ENCODE measurements around the gene TPCN1. TPM values are rescaled to one million over a fixed set of nuclear protein-coding genes. Genes with fewer than 3 reads are reported as not detected.

Gene TPCN1
- total and polyA plus RNA-seq, 2 of the 13 experiments (the other 11 are each of a cell fraction or from before 2014, with no cell fraction given): 8.0 to 26.8 TPM

DNA sequence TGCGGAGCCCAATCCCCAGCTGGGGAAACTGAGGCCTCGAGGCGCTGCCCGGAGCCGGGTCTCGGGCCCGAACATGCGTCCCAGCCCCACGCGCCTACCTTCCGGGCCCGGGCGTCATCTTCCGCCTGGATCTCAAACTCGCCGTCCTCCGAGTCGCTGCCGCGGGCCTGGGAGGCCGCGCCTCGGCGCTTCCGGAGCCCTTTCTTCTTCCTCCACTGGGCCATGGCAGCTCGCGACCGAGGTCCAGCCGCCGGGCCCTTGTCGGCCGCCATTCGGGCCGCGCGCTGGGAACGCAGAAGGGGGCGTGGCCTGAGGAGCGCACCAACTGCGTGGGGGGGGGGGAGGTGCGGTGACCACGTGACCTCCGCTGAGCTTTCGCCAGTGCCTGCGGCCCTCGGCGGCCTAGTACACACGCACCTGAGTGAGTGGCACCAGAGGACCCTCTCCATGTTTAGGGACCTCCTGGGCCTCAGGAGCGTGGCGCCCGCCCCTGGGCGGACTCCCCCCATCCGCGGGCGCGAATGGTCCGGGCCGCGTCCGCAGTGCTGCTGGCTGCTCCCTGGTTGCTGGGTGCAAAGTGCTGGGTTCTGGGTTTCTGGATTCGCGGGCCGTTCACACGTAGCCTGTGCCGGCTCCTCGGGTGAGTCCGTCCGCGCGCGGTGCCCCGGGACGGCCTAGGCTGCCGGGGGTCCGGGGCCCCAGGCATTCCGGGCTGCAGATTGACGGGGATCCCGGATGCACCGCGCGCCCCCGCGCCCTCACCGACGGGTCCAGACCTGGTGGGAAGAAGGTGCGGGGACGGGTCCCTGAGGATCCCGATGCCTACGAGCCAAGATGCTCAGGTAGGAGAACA is 35.9 kb upstream of the TPCN1 start, which contains the start of the genes DDX54 and RITA1 (continued):
- TF ChIP-seq CSRNP1 (CRISPR knock-in tag; IDR thresholded peaks at IDR 0.05) (peak; percentile 79; the same call in 1 of the 2 replicates), NFIC (IDR thresholded peaks at IDR 0.05; ENCODE audit: low read length) (0 out of 2 replicates have a peak, but pooled peaks have one; percentile 29), SRF (IDR thresholded peaks at IDR 0.05; ENCODE audit: low read depth, low read length) (0 out of 2 replicates have a peak, but pooled peaks have one; percentile 7), ZNF34 (CRISPR knock-in tag; IDR thresholded peaks at IDR 0.05; ENCODE audit: borderline replicate concordance) (no peak), ZBTB4 (CRISPR knock-in tag; IDR thresholded peaks at IDR 0.05; ENCODE audit: borderline replicate concordance) (no peak; the same call in 1 of the 2 replicates), BCL6 (CRISPR knock-in tag; IDR thresholded peaks at IDR 0.05) (peak; percentile 36; the same call in 1 of the 2 replicates), MYNN (CRISPR knock-in tag; IDR thresholded peaks at IDR 0.05; ENCODE audit: low read depth) (peak; percentile 89; the same call in 1 of the 2 replicates), SAFB2 (CRISPR knock-in tag; IDR thresholded peaks at IDR 0.05; ENCODE audit: borderline replicate concordance, low read depth) (no peak), ZNF143 (CRISPR knock-in tag; IDR thresholded peaks at IDR 0.05) (no peak), CEBPZ (IDR thresholded peaks at IDR 0.05; ENCODE audit: low read length) (no peak), GPBP1L1 (CRISPR knock-in tag; IDR thresholded peaks at IDR 0.05) (no peak), ASH2L (IDR thresholded peaks at IDR 0.05; ENCODE audit: insufficient read length, low read depth, low read length) (peak; percentile 83), ZBTB44 (CRISPR knock-in tag; IDR thresholded peaks at IDR 0.05) (no peak; the same call in 1 of the 2 replicates)
